OCI-LY1 (cell line): ENCODE measurements around the gene LRRC42.

ENCODE experiments used
- CTCF ChIP-seq: fragments of 200-600 bp; sonication (generic), shearing (Covaris generic); IDR thresholded peaks from 2 replicates; pipeline ENCODE4 v1.5.1; 2017; ENCODE audit warnings: mild to moderate bottlenecking, antibody characterized with exemption, low read length, moderate library complexity, mixed read lengths
- EZH2 ChIP-seq: fragments of 200-600 bp; sonication (generic), shearing (Covaris generic); IDR thresholded peaks from 2 replicates; pipeline ENCODE4 v1.8.0; 2017; ENCODE audit warnings: borderline replicate concordance, mixed run types, mild to moderate bottlenecking, antibody characterized with exemption, low read length, moderate library complexity, mixed read lengths

- TF ChIP-seq CTCF, result no peak
- TF ChIP-seq EZH2, result no peak
Observed at GRCh38 chr1:53975861-53976260, 29.7 kb downstream of the LRRC42 start.
